Activated CD8-positive, alpha-beta T cell treated with anti-CD3 and anti-CD28 coated beads for 36 hours (primary cell): ENCODE measurements around the gene PCDHA6. TPM values are rescaled to one million over a fixed set of nuclear protein-coding genes. Genes with fewer than 3 reads are reported as not detected.
"Not testable (repeated sequence)": the region's sequence is repeated elsewhere in the genome, so short reads cannot be mapped to it uniquely, and the experiment has no call there.

Experiments used
- ATAC-seq: fragments of 200-7000 bp; cut with Tn5 transposase; one replicate; pipeline ENCODE4 v1.10.0; 2021; ENCODE audit warnings: mild to moderate bottlenecking, moderate library complexity
- CTCF ChIA-PET: fragments of 350-600 bp; sonication (Branson Sonifier 250); formaldehyde crosslinking; loops from one replicate; lab custom pipeline; 2021; ENCODE audit warnings: antibody characterized with exemption; lab: Charles Lee
- POLR2A ChIA-PET: fragments of 350-600 bp; sonication (Branson Sonifier 250); formaldehyde crosslinking; loops from one replicate; lab custom pipeline; 2021; ENCODE audit warnings: antibody characterized with exemption; lab: Charles Lee
- DNase-seq: peaks from one replicate; pipeline ENCODE4 v3.0.0-alpha.2; 2020
- H3K27ac Mint-ChIP-seq: one replicate; pipeline ENCODE4 v1.8.0; 2021; ENCODE audit warnings: mild to moderate bottlenecking, mixed read lengths
- H3K27me3 Mint-ChIP-seq: one replicate; pipeline ENCODE4 v1.8.0; 2021; ENCODE audit warnings: mixed read lengths
- H3K36me3 Mint-ChIP-seq: one replicate; pipeline ENCODE4 v1.8.0; 2021; ENCODE audit warnings: low read depth, mixed read lengths
- H3K4me1 Mint-ChIP-seq: one replicate; pipeline ENCODE4 v1.8.0; 2021; ENCODE audit warnings: low read depth, mixed read lengths
- H3K4me3 Mint-ChIP-seq: one replicate; pipeline ENCODE4 v1.8.0; 2021; ENCODE audit warnings: mild to moderate bottlenecking, moderate library complexity, mixed read lengths
- H3K9me3 Mint-ChIP-seq: one replicate; pipeline ENCODE4 v1.8.0; 2021; ENCODE audit warnings: mixed read lengths
- intact Hi-C: fragments of 100-400 bp; cut with micrococcal nuclease; formaldehyde crosslinking; loops from one replicate; pipeline ENCODE4 v1.10.0; 2022
- total RNA-seq, 2 experiments: library from RNA; stranded (reverse); gene quantifications; one replicate each; pipeline ENCODE4 v1.2.3, GENCODE V29; 2021
- TF ChIP-seq, protein P1 (sequence below): fragments of 200-600 bp; IDR thresholded peaks from one replicate; pipeline ENCODE4 v1.8.0; 2022; ENCODE audit warnings: antibody characterized with exemption, mild to moderate bottlenecking

Gene PCDHA6
- total RNA-seq, 2 experiments from 2014 or later: not detected

DNA sequence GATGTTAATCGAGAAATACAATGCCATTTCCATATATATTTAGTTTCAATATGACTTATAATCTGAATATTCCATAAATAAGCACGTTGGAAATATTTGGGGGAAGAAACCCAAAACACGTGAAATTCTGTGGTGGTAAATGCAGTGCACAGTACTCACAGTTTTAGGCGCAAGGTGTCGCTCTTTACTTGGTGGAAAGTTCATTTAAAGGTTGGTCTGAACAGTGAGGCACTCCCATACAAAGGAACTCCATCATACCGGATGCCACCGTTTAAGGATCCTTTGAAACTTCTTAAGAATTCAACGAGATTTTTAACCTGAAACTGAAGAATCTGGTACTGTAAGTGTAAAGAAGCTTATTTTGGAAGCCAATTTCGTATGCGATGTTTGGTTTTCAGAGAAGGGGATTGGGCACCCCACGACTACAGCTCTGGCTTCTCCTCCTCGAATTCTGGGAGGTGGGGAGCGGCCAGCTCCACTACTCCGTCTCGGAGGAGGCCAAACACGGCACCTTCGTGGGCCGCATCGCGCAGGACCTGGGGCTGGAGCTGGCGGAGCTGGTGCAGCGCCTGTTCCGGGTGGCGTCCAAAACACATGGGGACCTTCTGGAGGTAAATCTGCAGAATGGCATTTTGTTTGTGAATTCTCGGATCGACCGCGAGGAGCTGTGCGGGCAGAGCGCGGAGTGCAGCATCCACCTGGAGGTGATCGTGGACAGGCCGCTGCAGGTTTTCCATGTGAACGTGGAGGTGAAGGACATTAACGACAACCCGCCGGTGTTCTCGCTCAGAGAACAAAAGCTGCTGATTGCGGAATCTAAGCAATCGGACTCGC lies 41.2 kb downstream of the PCDHA6 start, which contains the start of gene PCDHA11:
TSS of gene PCDHA11 (plus strand) at position 237 of the 834 bp plus-strand sequence. CDS start at position 384, 147 bp downstream.
- intact Hi-C loops: no loop called here
- peaks cover 2% of the 10 kb centered on the region for H3K36me3 Mint-ChIP-seq
- H3K4me1 Mint-ChIP-seq: no peaks in the 10 kb centered on the region
- ChIA-PET POLR2A (no interaction called here), CTCF (interaction anchor here (0.8 to 1.2 kb wide), 5 partner anchors 17 to 83 kb away, joined by 3 to 4 read pairs (median 3); partner anchors contain the start of gene PCDHA1)
- no peak for DNase-seq
- H3K4me3 Mint-ChIP-seq: no peak within 1 kb of the TSS
- TF ChIP-seq, protein P1, sequence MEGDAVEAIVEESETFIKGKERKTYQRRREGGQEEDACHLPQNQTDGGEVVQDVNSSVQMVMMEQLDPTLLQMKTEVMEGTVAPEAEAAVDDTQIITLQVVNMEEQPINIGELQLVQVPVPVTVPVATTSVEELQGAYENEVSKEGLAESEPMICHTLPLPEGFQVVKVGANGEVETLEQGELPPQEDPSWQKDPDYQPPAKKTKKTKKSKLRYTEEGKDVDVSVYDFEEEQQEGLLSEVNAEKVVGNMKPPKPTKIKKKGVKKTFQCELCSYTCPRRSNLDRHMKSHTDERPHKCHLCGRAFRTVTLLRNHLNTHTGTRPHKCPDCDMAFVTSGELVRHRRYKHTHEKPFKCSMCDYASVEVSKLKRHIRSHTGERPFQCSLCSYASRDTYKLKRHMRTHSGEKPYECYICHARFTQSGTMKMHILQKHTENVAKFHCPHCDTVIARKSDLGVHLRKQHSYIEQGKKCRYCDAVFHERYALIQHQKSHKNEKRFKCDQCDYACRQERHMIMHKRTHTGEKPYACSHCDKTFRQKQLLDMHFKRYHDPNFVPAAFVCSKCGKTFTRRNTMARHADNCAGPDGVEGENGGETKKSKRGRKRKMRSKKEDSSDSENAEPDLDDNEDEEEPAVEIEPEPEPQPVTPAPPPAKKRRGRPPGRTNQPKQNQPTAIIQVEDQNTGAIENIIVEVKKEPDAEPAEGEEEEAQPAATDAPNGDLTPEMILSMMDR: no peak
- peaks cover 15% of the 10 kb centered on the region for H3K27me3 Mint-ChIP-seq
- no peak within 1 kb of the TSS for H3K27ac Mint-ChIP-seq
- no peak for ATAC-seq
- peaks cover 8% of the 10 kb centered on the region for H3K9me3 Mint-ChIP-seq

- DNase-seq: no peak
- H3K4me1 Mint-ChIP-seq: no peaks in the 10 kb centered on the region
- no peak for ATAC-seq
- CTCF ChIA-PET: interaction anchor here (0.8 to 1.2 kb wide), 5 partner anchors 18 to 83 kb away, joined by 3 to 4 read pairs (median 3); partner anchors contain the start of gene PCDHA1
- H3K27ac Mint-ChIP-seq: no peak overlapping the region
- H3K9me3 Mint-ChIP-seq: peaks cover 12% of the 10 kb centered on the region
- peaks cover 2% of the 10 kb centered on the region for H3K36me3 Mint-ChIP-seq
- intact Hi-C loops: no loop called here
- H3K4me3 Mint-ChIP-seq: no peak overlapping the region
- H3K27me3 Mint-ChIP-seq: peaks cover 18% of the 10 kb centered on the region
- TF ChIP-seq, protein P1: no peak
- POLR2A ChIA-PET: no interaction called here
Measured at GRCh38 chr5:140869555-140869886, 41.8 kb downstream of the PCDHA6 start.

DNA sequence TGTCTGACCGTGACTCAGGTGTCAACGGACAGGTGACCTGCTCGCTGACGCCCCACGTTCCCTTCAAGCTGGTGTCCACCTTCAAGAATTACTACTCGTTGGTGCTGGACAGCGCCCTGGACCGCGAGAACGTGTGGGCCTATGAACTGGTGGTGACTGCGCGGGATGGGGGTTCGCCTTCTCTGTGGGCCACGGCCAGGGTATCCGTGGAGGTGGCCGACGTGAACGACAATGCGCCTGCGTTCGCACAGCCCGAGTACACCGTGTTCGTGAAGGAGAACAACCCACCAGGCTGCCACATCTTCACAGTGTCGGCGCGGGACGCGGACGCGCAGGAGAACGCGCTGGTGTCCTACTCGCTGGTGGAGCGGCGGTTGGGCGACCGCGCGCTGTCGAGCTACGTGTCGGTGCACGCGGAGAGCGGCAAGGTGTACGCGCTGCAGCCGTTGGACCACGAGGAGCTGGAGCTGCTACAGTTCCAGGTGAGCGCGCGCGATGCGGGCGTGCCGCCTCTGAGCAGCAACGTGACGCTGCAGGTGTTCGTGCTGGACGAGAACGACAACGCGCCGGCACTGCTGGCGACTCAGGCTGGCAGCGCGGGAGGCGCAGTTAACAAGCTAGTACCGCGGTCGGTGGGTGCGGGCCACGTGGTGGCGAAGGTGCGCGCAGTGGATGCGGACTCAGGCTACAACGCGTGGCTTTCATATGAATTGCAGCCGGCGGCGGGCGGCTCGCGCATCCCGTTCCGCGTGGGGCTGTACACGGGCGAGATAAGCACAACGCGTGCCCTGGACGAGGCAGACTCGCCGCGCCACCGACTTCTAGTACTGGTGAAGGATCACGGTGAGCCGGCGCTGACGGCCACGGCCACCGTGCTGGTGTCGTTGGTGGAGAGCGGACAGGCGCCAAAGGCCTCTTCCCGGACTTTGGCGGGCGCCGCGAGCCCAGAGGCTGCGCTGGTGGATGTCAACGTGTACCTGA lies 42.8 kb downstream of the PCDHA6 start:
- intact Hi-C loops: loop anchor here (5.0 kb wide), 1 partner anchor 172 kb away; no protein-coding TSS in a partner anchor
- peaks cover 3% of the 10 kb centered on the region for H3K36me3 Mint-ChIP-seq
- H3K4me1 Mint-ChIP-seq: no peaks in the 10 kb centered on the region
- ATAC-seq (no peak), DNase-seq (no peak)
- POLR2A ChIA-PET: no interaction called here
- peaks cover 12% of the 10 kb centered on the region for H3K9me3 Mint-ChIP-seq
- no peak overlapping the region for H3K4me3 Mint-ChIP-seq
- TF ChIP-seq, protein P1: no peak
- CTCF ChIA-PET: interaction anchor here (1.2 kb wide), 2 partner anchors 29 to 84 kb away, joined by 3 read pairs; partner anchors contain the start of gene PCDHA1
- peaks cover 25% of the 10 kb centered on the region for H3K27me3 Mint-ChIP-seq
- H3K27ac Mint-ChIP-seq: no peak overlapping the region

DNA sequence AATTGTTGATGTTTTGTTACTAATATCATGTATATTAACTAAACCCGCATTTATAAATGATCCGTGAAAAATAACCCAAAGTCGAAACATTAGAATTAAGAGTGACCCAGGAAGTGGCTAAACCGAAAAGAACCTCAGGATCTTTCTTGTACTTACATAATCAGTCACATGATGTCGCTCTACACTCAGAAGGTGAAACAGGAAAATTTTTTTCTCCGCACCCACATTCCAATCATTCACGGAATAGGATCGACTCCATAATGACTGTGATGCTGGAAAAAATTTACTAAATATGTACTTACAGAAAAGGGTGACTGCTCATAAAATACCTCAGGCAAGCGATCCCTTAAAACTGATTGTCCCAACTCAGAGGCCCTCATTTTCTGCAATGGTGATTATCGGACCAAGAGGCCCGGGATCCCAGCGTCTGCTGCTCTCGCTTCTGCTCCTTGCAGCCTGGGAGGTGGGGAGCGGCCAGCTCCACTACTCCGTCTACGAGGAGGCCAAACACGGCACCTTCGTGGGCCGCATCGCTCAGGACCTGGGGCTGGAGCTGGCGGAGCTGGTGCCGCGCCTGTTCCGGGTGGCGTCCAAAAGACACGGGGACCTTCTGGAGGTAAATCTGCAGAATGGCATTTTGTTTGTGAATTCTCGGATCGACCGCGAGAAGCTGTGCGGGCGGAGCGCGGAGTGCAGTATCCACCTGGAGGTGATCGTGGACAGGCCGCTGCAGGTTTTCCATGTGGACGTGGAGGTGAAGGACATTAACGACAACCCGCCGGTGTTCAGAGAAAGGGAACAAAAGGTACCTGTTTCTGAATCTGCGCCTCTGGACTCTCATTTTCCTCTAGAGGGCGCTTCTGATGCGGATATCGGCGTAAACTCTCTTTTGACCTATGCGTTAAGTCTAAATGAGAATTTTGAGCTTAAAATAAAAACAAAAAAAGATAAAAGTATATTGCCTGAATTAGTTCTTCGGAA lies 47.6 kb downstream of the PCDHA6 start, which contains the start of gene PCDHA12:
TSS of gene PCDHA12 (plus strand) at position 224 of the 981 bp plus-strand sequence. CDS start at position 389, 165 bp downstream.
- ATAC-seq (no peak), DNase-seq (no peak)
- POLR2A ChIA-PET: no interaction called here
- CTCF ChIA-PET: interaction anchor here (1.2 kb wide), 1 partner anchor 19 kb away, joined by 3 read pairs; the partner anchor contains the start of gene PCDHA10
- Mint-ChIP-seq H3K4me1 (no peaks in the 10 kb centered on the region), H3K4me3 (no peak within 1 kb of the TSS), H3K27me3 (peaks cover 42% of the 10 kb centered on the region), H3K36me3 (peaks cover 9% of the 10 kb centered on the region), H3K9me3 (peaks cover 7% of the 10 kb centered on the region), H3K27ac (no peak within 1 kb of the TSS)
- intact Hi-C loops: no loop called here
- TF ChIP-seq, protein P1: no peak

DNA sequence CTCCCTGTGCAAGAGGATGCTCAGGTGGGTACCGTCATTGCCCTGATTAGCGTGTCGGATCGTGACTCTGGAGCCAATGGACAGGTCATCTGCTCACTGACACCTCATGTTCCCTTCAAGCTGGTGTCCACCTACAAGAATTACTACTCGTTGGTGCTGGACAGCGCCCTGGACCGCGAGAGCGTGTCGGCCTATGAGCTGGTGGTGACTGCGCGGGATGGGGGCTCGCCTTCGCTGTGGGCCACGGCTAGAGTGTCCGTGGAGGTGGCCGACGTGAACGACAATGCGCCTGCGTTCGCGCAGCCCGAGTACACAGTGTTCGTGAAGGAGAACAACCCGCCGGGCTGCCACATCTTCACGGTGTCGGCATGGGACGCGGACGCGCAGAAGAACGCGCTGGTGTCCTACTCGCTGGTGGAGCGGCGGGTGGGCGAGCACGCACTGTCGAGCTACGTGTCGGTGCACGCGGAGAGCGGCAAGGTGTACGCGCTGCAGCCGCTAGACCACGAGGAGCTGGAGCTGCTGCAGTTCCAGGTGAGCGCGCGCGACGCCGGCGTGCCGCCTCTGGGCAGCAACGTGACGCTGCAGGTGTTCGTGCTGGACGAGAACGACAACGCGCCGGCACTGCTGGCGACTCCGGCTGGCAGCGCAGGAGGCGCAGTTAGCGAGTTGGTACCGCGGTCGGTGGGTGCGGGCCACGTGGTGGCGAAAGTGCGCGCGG lies 48.9 kb downstream of the PCDHA6 start:
- ATAC-seq, H3K27ac Mint-ChIP-seq, DNase-seq, POLR2A ChIA-PET, H3K4me1 Mint-ChIP-seq, CTCF ChIA-PET, intact Hi-C loops, H3K4me3 Mint-ChIP-seq: not testable (repeated sequence)
- Mint-ChIP-seq H3K27me3 (peaks cover 43% of the 10 kb centered on the region), H3K36me3 (peaks cover 12% of the 10 kb centered on the region), H3K9me3 (peaks cover 10% of the 10 kb centered on the region)
